ENCODE data around the gene RNFT2.

DNA sequence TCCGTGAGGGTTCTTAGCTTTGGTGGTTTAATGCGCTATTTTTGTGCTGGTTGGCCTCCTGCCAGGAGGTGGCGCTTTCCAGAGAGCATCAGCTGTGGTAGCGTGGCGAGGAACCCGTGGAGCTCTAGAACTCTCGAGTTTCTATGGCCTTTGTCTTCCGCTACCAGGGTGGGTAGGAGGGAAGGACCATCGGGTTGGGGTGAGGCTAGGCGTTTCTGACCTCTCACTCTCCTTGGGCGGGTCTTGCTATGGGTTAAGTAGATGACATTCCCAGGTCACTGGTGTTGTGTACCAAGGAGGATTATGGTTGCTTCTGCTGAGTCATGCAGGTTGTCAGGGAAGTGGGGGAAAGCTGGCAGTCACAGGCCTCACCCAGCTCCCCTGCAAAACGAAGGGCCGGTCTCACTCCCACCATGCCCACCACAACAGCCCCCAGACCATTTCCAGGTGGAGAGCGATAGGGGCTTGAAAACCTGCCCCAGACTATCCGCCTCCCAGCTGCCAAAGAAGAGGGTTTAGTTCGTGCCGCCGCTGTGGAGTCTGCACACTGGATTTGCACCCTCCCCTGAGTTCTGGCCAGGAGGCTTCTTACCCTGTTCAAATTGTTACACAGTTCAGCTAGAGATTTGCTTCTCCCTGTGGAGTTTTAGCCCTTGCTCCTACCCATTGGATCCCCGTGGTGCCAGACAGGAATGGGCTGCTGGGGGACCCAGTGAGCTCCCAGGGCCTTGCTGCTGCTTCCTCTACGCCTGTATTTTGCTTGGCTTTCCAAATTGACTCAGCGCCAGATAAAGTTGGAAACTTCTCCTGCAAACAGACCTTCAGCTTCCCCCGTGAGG lies 21.9 kb downstream of the RNFT2 start:
- TF ChIP-seq, protein P1, sequence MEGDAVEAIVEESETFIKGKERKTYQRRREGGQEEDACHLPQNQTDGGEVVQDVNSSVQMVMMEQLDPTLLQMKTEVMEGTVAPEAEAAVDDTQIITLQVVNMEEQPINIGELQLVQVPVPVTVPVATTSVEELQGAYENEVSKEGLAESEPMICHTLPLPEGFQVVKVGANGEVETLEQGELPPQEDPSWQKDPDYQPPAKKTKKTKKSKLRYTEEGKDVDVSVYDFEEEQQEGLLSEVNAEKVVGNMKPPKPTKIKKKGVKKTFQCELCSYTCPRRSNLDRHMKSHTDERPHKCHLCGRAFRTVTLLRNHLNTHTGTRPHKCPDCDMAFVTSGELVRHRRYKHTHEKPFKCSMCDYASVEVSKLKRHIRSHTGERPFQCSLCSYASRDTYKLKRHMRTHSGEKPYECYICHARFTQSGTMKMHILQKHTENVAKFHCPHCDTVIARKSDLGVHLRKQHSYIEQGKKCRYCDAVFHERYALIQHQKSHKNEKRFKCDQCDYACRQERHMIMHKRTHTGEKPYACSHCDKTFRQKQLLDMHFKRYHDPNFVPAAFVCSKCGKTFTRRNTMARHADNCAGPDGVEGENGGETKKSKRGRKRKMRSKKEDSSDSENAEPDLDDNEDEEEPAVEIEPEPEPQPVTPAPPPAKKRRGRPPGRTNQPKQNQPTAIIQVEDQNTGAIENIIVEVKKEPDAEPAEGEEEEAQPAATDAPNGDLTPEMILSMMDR (IDR thresholded peaks at IDR 0.05; ENCODE audit: low read depth, low read length, poor library complexity, severe bottlenecking): peak; percentile 36
- TF ChIP-seq EZH2phosphoT487 (IDR thresholded peaks at IDR 0.05; ENCODE audit: borderline replicate concordance, low read length): no peak

All from DOHH2 (cell line).